NCI-H1048 (cell line): ENCODE measurements around the gene BTG3.

Experiments used
- DNase-seq: peaks from one replicate; lab custom pipeline; 2025; lab: John Stamatoyannopoulos, UW

The BTG3 gene

DNA sequence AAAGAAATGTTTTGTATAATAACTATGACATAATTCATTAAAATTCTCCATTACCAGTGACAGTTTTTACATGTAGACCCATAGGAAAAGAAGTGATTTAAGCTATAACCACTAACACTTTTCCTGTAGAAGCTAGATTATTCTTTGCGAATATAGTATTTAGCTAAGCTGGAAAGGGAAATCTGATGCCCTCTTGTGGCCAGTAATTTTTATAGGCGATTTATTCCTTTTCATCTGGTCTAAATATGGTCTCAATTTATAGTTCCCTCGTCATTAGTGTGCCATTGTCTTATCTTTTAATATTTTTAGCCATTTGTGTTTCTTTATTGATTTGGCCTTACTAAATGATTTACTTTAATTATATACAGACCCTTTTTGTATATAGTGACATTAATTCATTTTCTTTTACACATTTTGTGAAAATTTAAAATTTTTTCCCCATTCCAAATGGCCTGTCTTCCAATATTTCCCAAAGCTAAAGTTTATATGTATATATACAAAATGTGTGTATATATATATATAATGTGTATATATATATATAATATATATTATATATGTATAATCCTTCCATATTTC, 26.7 kb downstream of the BTG3 start:
- DNase-seq: no peak

DNA sequence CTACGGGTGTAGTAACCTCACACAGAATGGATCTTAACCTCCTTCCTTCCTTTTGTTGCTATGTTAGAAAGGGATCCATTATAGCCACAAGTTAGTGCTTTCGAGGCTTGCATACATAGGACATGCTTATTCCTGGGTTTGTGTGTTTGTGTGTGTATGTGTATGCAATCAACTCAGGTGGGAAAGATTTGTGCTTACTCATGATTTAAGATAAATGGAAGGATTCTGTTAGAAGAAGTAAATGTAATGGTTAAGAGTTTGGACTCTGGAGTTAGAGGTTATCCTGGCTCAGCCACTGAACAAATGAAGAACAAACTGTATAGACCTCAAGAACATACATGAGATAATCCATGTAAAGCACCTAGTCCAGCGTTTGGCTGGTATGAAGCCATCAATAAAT, 28.8 kb downstream of the BTG3 start:
- DNase-seq: no peak

DNA sequence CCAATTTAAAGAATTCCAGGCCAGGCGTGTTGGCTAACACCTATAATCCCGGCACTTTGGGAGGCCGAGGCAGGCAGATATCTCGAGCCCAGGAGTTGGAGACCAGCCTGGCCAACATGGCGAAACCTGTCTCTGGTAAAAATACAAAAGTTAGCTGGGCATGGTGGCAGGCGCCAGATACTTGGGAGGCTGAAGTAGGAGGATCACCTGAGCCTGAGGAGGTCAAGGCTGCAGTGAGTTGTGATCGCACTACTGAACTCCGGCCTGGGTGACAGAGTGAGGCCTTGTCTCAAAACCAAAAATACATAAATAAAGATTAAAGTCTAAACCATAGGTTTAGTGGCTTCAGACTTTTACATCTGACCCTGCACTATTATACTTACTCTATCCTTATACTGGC, 32.4 kb downstream of the BTG3 start:
- no peak for DNase-seq

DNA sequence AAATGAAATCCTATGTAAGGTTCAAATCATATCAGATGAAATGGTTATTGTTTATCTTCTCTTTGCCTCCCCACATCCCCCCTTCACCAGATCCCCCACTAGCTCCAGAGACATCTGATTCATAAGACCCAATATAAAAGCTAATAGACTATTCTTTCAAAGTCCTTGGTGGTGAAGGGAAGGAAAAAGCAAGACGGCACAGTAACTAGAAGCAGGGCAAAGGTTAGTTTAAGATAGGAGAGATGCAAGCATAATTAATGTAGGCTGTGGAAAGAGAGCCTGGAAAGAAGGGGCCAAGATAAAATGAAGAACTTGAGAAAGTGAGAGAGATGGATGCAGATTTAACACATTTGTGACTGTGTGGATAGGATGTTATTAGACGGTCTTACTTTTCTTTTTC, 33.8 kb downstream of the BTG3 start:
- DNase-seq: no peak

DNA sequence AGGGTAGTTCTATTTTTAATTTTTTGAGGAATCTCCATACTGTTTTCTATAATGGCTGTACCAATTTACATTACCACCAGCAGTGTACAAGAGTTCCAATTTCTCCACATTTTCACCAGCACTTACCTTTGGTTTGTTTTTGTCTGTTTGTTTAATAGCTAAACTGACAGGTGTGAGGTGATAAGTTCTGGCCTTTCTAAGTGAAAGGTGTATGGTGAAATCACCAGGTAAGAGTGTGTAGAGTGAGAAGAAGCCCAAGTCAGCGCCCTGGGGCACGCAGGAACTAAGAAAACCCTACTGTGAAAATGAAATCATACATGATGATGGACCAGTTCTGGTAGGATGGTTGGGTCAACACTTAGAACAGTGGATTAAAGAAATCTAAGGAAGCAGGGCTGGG, 34.5 kb downstream of the BTG3 start:
- no peak for DNase-seq

DNA sequence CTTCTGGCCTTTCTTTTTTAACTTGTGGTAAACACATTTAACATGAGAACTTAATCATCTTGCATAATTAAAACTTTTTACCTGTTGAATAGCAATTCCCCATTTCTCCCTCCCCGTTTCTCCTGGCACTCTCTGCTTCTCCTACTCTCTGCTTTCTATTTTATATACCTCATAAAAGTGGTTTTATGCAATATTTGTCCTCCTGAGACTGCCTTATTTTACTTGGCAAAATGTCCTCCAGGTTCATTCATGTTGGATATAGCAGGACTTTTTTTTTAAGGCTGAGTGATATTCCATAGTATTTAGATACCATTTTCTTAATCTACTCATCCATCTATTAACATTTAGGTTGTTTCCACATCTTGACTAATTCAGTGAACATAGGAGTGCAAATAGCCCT, 35.0 kb downstream of the BTG3 start:
- DNase-seq: no peak

DNA sequence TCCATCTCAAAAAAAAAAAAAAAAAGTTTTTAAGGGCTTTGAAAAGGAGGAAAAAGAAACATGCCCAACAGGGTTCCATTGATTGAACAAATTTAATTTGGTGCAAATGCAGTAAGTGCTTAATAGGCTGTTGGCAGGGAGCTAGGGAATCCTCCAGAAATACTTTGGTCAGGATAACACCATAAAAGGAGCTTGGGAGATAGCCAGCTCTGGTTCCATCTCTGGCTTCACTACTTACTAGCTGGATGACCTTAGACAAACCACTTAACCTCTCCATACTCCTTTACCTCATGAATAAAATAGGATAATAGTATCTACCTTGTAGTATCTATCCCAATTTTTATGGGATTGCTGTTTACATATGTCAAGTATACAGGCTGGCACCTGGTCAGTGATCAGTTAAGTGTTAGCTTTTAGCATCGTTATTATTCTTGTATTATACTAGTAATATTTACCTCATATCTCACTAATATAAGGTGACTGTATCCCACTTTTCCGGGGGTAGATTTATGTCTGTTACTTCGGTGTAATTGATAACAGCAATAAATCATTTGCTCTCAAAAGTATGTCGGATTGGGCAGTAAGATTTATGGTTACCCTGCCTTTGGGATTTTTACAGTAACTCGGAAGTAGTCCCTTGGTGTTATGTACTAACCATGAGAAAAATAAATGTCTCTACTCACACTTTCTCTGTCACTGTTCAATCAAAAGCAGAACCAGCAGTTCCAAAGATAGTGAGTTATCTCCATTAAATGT, 36.4 kb downstream of the BTG3 start:
- no peak for DNase-seq

DNA sequence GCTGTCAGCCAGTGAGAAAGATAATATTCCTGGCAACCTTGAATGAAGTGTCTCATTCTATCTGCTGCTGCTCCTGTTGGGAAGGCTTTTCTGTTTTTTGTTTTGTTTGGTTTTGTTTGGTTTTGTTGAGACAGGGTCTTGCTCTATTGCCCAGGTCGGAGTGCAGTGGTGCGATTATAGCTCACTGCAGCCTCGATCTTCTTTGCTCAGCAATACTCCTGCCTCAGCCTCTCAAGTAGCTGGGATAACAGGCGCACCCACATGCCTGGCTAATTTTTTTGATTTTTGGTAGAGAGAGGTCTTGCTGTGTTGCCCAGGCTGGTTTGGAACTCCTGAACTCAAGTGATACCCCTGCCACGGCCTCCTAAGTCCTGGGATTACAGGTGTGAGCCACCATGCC, 37.6 kb downstream of the BTG3 start:
- no peak for DNase-seq

DNA sequence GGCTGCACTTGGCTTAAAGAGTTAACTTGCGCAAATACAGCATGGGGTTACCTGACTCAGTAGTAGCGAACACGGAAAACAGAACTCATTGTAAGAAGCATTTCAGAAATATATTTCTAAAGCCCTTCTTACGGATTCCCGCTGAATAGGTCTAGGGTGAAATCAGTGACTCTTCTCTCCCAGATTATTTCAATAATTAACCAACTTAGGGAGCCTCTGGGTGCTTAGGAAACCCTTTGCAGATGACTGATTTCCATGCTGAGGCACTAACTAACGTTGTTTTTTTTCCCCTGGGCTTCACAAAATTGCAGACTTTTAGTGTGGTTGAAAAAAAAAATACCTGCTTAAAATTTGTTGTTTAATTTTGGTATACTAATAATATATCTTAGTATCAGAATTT, 40.3 kb downstream of the BTG3 start:
- DNase-seq: no peak

DNA sequence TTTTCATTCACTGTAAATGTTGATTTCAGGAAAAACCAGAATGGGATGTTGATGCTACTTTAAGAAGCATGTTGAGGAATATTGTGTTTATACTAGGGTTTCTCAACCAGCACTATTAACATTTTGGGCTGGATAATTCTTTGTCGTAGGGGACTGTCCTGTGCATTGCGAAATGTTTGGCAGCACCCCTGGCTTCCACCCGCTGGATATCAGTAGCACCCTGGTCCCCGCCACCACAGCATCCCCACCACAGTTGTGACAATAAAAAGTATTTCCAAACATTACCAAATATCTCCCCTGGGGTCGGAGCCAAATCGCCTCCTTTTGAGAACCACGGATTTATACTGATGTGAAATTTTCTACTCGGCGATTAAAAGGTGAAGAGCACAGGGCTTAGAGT, 41.9 kb downstream of the BTG3 start:
- no peak for DNase-seq

DNA sequence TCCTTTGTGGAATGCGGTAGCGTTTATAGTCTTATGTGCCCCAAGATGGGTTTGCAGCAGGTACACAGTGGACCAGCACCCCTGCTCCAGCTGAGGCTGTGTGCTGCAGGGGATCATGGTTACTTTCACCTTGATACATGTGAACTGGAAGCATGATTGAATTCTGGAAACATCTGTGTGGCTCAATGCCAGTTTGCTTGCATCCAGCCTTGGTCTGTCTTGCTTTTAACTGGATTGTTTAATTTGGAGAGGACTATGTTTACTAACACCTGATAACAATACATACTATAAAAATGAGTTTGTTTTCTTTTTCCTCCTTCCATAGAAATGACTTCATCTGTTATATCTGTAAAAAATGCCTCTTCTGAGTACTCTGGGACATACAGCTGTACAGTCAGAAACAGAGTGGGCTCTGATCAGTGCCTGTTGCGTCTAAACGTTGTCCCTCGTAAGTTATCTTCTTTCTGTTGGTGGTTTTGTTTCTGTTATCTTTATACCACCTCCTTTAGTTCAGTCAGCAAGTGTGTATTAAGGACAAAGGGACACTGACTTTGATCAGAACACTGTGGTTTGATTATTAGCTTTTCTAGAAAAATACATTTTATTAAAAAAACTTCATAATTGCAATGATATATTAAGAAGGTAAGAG, 52.2 kb downstream of the BTG3 start:
- DNase-seq: no peak

DNA sequence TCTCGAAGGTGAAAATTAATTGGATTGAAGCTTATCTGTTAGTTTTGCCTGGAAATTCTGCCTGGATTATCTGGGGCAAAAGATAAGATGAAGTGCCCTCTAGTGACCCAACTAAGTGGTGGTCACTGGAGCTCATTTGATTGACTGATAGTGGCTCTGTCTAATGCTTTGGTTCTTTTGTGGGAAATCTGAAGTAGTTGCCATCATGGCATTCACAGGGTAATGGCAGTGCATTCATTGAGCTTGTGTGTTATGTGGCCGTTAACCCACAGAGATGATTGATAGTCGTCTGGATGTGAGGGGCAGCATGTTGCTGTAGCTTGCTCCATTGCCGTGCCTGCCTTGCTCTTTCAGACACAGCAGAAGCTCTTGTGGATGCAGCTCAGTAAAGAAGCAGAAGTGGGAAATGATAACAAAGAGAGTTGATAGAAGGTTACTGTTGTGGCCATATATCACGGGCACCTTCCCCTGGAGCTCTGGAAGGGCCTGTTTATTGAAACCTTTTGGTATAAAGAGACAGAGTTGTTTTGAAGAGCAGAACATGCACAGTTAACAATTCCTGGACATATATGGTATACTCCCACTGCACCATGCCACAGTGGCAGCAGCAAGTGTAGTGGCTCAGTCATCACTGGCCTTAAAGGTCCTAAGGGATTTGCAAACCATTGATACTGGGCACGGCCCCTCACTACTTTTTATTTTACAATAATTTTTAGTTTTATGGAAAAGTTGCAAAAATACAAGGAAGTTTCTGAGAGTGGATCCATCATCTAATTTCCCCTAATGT, 57.8 kb downstream of the BTG3 start:
- DNase-seq: no peak

DNA sequence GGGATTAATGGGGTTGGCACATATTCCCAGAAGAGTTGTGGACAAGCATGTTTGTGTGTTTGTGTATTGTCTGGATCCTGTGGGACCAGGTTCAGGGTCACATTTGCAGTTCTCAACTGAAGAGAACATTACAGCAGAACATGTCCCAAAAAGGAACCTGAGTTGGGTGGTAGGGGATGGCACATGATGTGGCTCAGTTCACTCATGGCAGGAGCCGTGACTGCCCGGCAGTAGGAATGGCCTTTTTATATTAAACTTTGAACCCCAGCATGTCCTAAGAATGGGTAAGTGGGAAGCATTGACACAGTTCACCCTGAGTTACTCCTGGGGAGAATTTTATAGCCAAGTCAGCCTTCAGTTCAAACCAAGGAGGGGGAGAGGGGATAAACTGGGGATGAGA, 58.6 kb downstream of the BTG3 start:
- no peak for DNase-seq

DNA sequence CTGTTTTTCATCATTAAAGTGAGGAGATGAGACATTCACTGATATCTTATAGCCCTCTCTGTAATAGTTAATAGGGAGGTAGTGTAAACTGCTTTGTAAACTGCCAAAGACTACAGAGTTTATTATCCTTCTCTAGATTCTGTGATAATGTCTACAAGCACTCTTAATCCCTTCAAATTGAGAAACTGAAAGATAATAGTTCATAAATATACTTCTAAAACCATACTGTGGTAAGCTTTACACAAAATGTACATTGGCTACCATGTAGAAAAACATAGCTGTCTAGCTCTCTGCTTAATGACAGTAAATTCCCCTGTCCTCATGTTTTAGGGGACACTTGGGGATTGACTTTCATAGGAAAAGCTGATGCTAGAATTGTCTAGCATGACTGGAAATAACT, 60.3 kb downstream of the BTG3 start:
- DNase-seq: no peak

DNA sequence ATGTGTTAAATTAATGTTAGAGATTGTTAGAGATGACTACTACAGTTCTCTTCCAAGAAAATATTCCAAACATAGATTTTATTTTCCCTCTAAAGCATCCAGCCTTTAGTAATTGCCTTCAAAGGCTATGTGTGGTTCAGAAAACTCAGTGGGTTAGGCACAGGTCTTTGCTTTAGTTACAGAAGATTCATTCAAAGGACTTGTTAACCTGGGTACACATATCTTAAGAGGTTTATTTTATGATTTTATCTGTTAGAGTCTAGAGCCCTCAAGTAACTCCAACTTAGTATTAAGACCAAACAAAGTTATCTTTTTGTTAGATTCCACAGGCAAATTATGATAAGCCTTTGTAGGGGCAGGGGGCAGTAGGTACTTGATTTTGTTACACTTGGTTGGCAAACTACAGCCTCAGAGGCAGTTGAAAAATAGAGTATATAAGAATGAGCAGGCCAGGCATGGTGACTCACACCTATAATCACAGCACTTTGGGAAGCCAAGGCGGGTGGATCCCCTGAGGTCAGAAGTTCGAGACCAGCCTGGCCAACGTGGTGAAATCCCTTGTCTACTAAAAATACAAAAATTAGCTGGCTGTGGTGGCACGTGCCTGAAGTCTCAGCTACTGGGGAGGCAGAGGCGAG, 61.9 kb downstream of the BTG3 start:
- no peak for DNase-seq

DNA sequence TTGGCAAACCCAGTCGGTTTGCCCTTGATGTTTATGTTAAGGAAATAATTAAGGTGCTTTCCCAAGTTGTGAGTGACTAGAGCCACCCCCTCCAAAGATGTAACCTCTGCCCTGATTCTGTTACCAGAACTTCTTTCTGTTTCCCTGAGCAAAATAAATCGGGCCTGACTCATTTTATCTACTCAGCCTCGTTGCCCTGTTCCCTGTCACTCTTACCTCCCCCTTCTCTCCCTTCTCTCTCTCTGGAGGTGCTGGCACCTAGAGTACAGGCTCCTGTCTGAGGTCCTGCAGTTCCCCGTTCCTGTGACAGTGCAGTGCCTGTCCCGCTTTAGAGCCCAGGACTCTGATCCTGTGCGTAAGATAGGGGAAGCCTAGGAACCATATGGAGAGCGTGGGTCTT, 64.4 kb downstream of the BTG3 start:
- no peak for DNase-seq

DNA sequence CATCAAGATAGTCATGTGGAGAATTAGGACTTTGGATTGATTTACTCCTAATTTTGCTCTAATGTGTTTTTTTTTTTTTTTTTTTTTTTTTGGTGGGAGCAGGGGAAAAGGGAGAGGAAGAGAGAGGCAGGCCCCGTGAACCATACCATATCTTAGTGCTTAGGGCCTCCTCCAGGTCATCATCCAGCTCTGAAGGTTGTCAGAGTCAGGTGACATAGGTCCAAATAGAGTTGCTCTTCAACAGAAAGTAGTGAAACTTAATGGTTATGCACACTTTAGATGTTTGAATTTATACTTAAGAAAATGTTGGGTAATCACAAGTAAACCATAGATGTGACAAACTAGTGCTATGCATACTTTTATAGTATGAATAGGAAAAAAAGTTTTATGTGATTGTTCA, 67.7 kb downstream of the BTG3 start:
- DNase-seq: no peak
